ENCODE measurements around the gene AKAP14.
"Not testable (repeated sequence)": the region's sequence is repeated elsewhere in the genome, so short reads cannot be mapped to it uniquely, and the experiment has no call there.

The AKAP14 gene

GRCh38 chrX:119899125-119899524, 3.4 kb downstream of the AKAP14 start:
- Mint-ChIP-seq H3K27ac (no peak overlapping the region), H3K27me3 (no peaks in the 10 kb centered on the region), H3K36me3 (no peaks in the 10 kb centered on the region), H3K9me3 (no peaks in the 10 kb centered on the region), H3K4me1 (peaks cover 3% of the 10 kb centered on the region), H3K4me3 (no peak overlapping the region)

- Mint-ChIP-seq H3K27ac (no peak overlapping the region), H3K36me3 (no peaks in the 10 kb centered on the region), H3K4me1 (peaks cover 3% of the 10 kb centered on the region), H3K9me3 (no peaks in the 10 kb centered on the region), H3K4me3 (no peak overlapping the region), H3K27me3 (no peaks in the 10 kb centered on the region)
Measured at GRCh38 chrX:119900976-119901375, 5.3 kb downstream of the AKAP14 start.

GRCh38 chrX:119916310-119916709, 20.6 kb downstream of the AKAP14 start:
- Mint-ChIP-seq H3K36me3 (no peaks in the 10 kb centered on the region), H3K27ac (no peak overlapping the region), H3K9me3 (no peaks in the 10 kb centered on the region), H3K27me3 (no peaks in the 10 kb centered on the region), H3K4me3 (no peak overlapping the region), H3K4me1 (no peaks in the 10 kb centered on the region)

- Mint-ChIP-seq H3K4me1 (no peaks in the 10 kb centered on the region), H3K9me3 (no peaks in the 10 kb centered on the region), H3K27ac (no peak overlapping the region), H3K27me3 (no peaks in the 10 kb centered on the region), H3K4me3 (no peak overlapping the region), H3K36me3 (no peaks in the 10 kb centered on the region)
Measured at GRCh38 chrX:119917877-119918276, 22.2 kb downstream of the AKAP14 start.

- Mint-ChIP-seq H3K36me3 (peaks cover under 1% of the 10 kb centered on the region), H3K27me3 (no peaks in the 10 kb centered on the region), H3K27ac (no peak overlapping the region), H3K4me1 (no peaks in the 10 kb centered on the region), H3K4me3 (no peak overlapping the region), H3K9me3 (no peaks in the 10 kb centered on the region)
Measured at GRCh38 chrX:119919835-119920585, 24.3 kb downstream of the AKAP14 start.

GRCh38 chrX:119922391-119922790, 26.7 kb downstream of the AKAP14 start:
- not testable (repeated sequence) for H3K27me3 Mint-ChIP-seq, H3K4me3 Mint-ChIP-seq, H3K9me3 Mint-ChIP-seq, H3K36me3 Mint-ChIP-seq, H3K27ac Mint-ChIP-seq, H3K4me1 Mint-ChIP-seq

GRCh38 chrX:119935215-119935874, 39.7 kb downstream of the AKAP14 start:
- Mint-ChIP-seq H3K27me3 (no peaks in the 10 kb centered on the region), H3K36me3 (peaks cover 2% of the 10 kb centered on the region), H3K4me3 (no peak overlapping the region), H3K27ac (no peak overlapping the region), H3K9me3 (no peaks in the 10 kb centered on the region), H3K4me1 (peaks cover under 1% of the 10 kb centered on the region)

GRCh38 chrX:119941336-119941735, 45.6 kb downstream of the AKAP14 start:
- Mint-ChIP-seq H3K36me3 (no peaks in the 10 kb centered on the region), H3K4me1 (peaks cover 23% of the 10 kb centered on the region), H3K27me3 (no peaks in the 10 kb centered on the region), H3K27ac (no peak overlapping the region), H3K9me3 (no peaks in the 10 kb centered on the region), H3K4me3 (peak overlapping the region; percentile 93)

- peak overlapping the region; percentile 94 for H3K27ac Mint-ChIP-seq
- H3K9me3 Mint-ChIP-seq, result no peaks in the 10 kb centered on the region
- no peaks in the 10 kb centered on the region for H3K27me3 Mint-ChIP-seq
- H3K4me3 Mint-ChIP-seq, result peak overlapping the region; percentile 93
- H3K4me1 Mint-ChIP-seq, result peaks cover 23% of the 10 kb centered on the region
- no peaks in the 10 kb centered on the region for H3K36me3 Mint-ChIP-seq
Measured at GRCh38 chrX:119942173-119942819, 46.6 kb downstream of the AKAP14 start.

GRCh38 chrX:119942831-119943184, 47.1 kb downstream of the AKAP14 start:
- Mint-ChIP-seq H3K36me3 (no peaks in the 10 kb centered on the region), H3K9me3 (no peaks in the 10 kb centered on the region), H3K4me1 (peaks cover 23% of the 10 kb centered on the region), H3K27me3 (no peaks in the 10 kb centered on the region), H3K27ac (peak overlapping the region; percentile 94), H3K4me3 (peak overlapping the region; percentile 93)

- Mint-ChIP-seq H3K36me3 (no peaks in the 10 kb centered on the region), H3K9me3 (no peaks in the 10 kb centered on the region), H3K4me3 (peak within 1 kb of the TSS; percentile 93), H3K27me3 (no peaks in the 10 kb centered on the region), H3K4me1 (peaks cover 23% of the 10 kb centered on the region), H3K27ac (peak within 1 kb of the TSS; percentile 94)
Measured at GRCh38 chrX:119943185-119943988, 47.7 kb downstream of the AKAP14 start, which contains the start of gene NKAP. Gene NKAP, minus strand, starts transcription at chrX:119943751. Its CDS starts 146 bp downstream, at chrX:119943605.

- H3K4me3 Mint-ChIP-seq, result no peak overlapping the region
- H3K36me3 Mint-ChIP-seq, result no peaks in the 10 kb centered on the region
- no peak overlapping the region for H3K27ac Mint-ChIP-seq
- peaks cover 22% of the 10 kb centered on the region for H3K4me1 Mint-ChIP-seq
- H3K9me3 Mint-ChIP-seq, result no peaks in the 10 kb centered on the region
- no peaks in the 10 kb centered on the region for H3K27me3 Mint-ChIP-seq
Measured at GRCh38 chrX:119945481-119945880, 49.8 kb downstream of the AKAP14 start.

- Mint-ChIP-seq H3K9me3 (no peaks in the 10 kb centered on the region), H3K27ac (no peak overlapping the region), H3K27me3 (peaks cover 3% of the 10 kb centered on the region), H3K4me1 (peaks cover 4% of the 10 kb centered on the region), H3K4me3 (no peak overlapping the region), H3K36me3 (no peaks in the 10 kb centered on the region)
Measured at GRCh38 chrX:119948381-119948780, 52.7 kb downstream of the AKAP14 start.

- Mint-ChIP-seq H3K4me3 (no peak overlapping the region), H3K27me3 (peaks cover 5% of the 10 kb centered on the region), H3K36me3 (no peaks in the 10 kb centered on the region), H3K27ac (no peak overlapping the region), H3K4me1 (peaks cover 5% of the 10 kb centered on the region), H3K9me3 (no peaks in the 10 kb centered on the region)
Measured at GRCh38 chrX:119954374-119954773, 58.7 kb downstream of the AKAP14 start.

GRCh38 chrX:119955807-119956570, 60.3 kb downstream of the AKAP14 start:
- not testable (repeated sequence) for H3K9me3 Mint-ChIP-seq, H3K36me3 Mint-ChIP-seq, H3K4me1 Mint-ChIP-seq, H3K4me3 Mint-ChIP-seq, H3K27me3 Mint-ChIP-seq, H3K27ac Mint-ChIP-seq
